Measurements from ENCODE around the gene NOVA1. TPM values are rescaled to one million over a fixed set of nuclear protein-coding genes. Genes with fewer than 3 reads are reported as not detected.

The NOVA1 gene
- total RNA-seq, 1 donor from 2014 or later = 12.5 TPM

- Histone ChIP-seq H3K27ac (ENCODE audit: low read depth, low read length) (no peak overlapping the region), H3K27me3 (ENCODE audit: control insufficient read depth in 3 of 3, insufficient read depth in 3 of 3, low read length in 3 of 3) (no peaks in the 10 kb centered on the region), H3K4me1 (ENCODE audit: control insufficient read depth in 3 of 3, insufficient read depth in 3 of 3, low read length in 3 of 3) (no peaks in the 10 kb centered on the region), H3K36me3 (ENCODE audit: control insufficient read depth in 3 of 3, insufficient read depth in 3 of 3, low read length in 3 of 3) (no peaks in the 10 kb centered on the region), H3K4me3 (ENCODE audit: low read length in 3 of 3) (no peak overlapping the region), H3K9ac (ENCODE audit: low read depth in 1 of 3, low read length in 3 of 3) (no peak overlapping the region), H3K9me3 (ENCODE audit: control insufficient read depth in 3 of 3, low read length in 3 of 3) (no peaks in the 10 kb centered on the region)
Observed at GRCh38 chr14:26400373-26400772, 197.5 kb downstream of the NOVA1 start.

DNA sequence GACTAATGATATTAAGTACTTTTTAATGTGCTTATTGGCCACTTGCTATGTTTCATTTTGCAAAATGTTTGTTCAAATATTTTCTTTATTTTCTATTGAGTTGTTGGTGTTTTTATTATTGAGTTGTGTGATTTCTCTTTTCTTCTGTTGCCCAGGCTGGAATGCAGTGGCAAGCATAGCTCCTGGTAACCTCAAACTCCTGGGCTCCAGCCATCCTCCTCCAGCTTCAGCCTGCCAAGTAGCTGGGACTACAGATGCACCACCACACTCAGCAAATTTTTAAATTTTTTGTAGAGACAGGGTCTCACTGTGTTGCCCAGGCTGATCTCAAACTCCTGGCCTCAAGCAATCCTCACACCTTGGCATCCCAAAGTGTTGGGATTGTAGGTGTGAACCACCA lies 199.2 kb downstream of the NOVA1 start:
- Histone ChIP-seq H3K27ac (ENCODE audit: low read depth, low read length) (no peak overlapping the region), H3K4me1 (ENCODE audit: control insufficient read depth in 3 of 3, insufficient read depth in 3 of 3, low read length in 3 of 3) (no peaks in the 10 kb centered on the region), H3K4me3 (ENCODE audit: low read length in 3 of 3) (no peak overlapping the region), H3K9me3 (ENCODE audit: control insufficient read depth in 3 of 3, low read length in 3 of 3) (no peaks in the 10 kb centered on the region), H3K27me3 (ENCODE audit: control insufficient read depth in 3 of 3, insufficient read depth in 3 of 3, low read length in 3 of 3) (no peaks in the 10 kb centered on the region), H3K9ac (ENCODE audit: low read depth in 1 of 3, low read length in 3 of 3) (no peak overlapping the region), H3K36me3 (ENCODE audit: control insufficient read depth in 3 of 3, insufficient read depth in 3 of 3, low read length in 3 of 3) (no peaks in the 10 kb centered on the region)

All from skeletal muscle tissue (tissue), 4 donors.